ENCODE measurements around the gene ARL17A. TPM values are rescaled to one million over a fixed set of nuclear protein-coding genes. Genes with fewer than 3 reads are reported as not detected.
"Not testable (repeated sequence)": the region's sequence is repeated elsewhere in the genome, so short reads cannot be mapped to it uniquely, and the experiment has no call there.

ARL17A gene
- total RNA-seq, 1 donor from 2014 or later = 2.1 TPM

- DNase-seq (ENCODE audit: low read depth in 2 of 2) = not testable (repeated sequence)
These were observed 20.3 kb downstream of the ARL17A start for GRCh38 chr17:46559155-46559554.

- not testable (repeated sequence) for DNase-seq (ENCODE audit: low read depth in 2 of 2)
These were observed 30.9 kb downstream of the ARL17A start for GRCh38 chr17:46548607-46549006.

- DNase-seq (ENCODE audit: low read depth in 2 of 2) = not testable (repeated sequence)
These were observed 44.8 kb downstream of the ARL17A start for GRCh38 chr17:46534716-46535115.

- not testable (repeated sequence) for DNase-seq (ENCODE audit: low read depth in 2 of 2)
These were observed 67.3 kb downstream of the ARL17A start, which contains the start of gene LRRC37A2 for GRCh38 chr17:46512168-46512567. TSS of gene LRRC37A2 (plus strand) at chr17:46512468. CDS start at chr17:46512713, 245 bp downstream.

- DNase-seq (ENCODE audit: low read depth in 2 of 2) = not testable (repeated sequence)
These were observed 73.6 kb downstream of the ARL17A start for GRCh38 chr17:46505896-46506295.

GRCh38 chr17:46499437-46500139 is 79.9 kb downstream of the ARL17A start:
- DNase-seq (ENCODE audit: low read depth in 2 of 2) = not testable (repeated sequence)

- not testable (repeated sequence) for DNase-seq (ENCODE audit: low read depth in 2 of 2)
These were observed 87.5 kb downstream of the ARL17A start for GRCh38 chr17:46492021-46492420.

- not testable (repeated sequence) for DNase-seq (ENCODE audit: low read depth in 2 of 2)
These were observed 98.2 kb downstream of the ARL17A start for GRCh38 chr17:46481310-46481709.

- DNase-seq (ENCODE audit: low read depth in 2 of 2) = not testable (repeated sequence)
These were observed 100.7 kb downstream of the ARL17A start for GRCh38 chr17:46478823-46479222.

GRCh38 chr17:46475583-46475982 is 103.9 kb downstream of the ARL17A start:
- not testable (repeated sequence) for DNase-seq (ENCODE audit: low read depth in 2 of 2)

- not testable (repeated sequence) for DNase-seq (ENCODE audit: low read depth in 2 of 2)
These were observed 105.0 kb downstream of the ARL17A start for GRCh38 chr17:46474489-46474888.

- not testable (repeated sequence) for DNase-seq (ENCODE audit: low read depth in 2 of 2)
These were observed 111.9 kb downstream of the ARL17A start for GRCh38 chr17:46467618-46468017.

Other genes starting within 250 kb of the ARL17A start
- 1.3 and 3.8 TPM in 2 replicates for gene ARL17B, start 217.9 kb downstream of the ARL17A start, total RNA-seq
- gene LRRC37A2, start 67.2 kb downstream of the ARL17A start, total RNA-seq = 1.8 and 2.1 TPM in 2 replicates
- gene NSF, start 11.0 kb upstream of the ARL17A start, total RNA-seq = 35.3 and 41.3 TPM in 2 replicates
- gene WNT3, start 239.0 kb upstream of the ARL17A start, total RNA-seq = 0.76 and 0.90 TPM in 2 replicates

Data from dermis microvascular lymphatic vessel endothelial cell (primary cell).